Left lung (tissue), 10 donors: Measurements from ENCODE around the gene HS6ST2. TPM values are rescaled to one million over a fixed set of nuclear protein-coding genes. Genes with fewer than 3 reads are reported as not detected.

Experiments used
- ATAC-seq: fragments of 200-7000 bp; cut with Tn5 transposase; one replicate; pipeline ENCODE4 v1.9.1; 2020; ENCODE audit warnings: moderate library complexity
- DNase-seq, 4 donors: peaks; one replicate each; pipeline ENCODE4 v3.0.0-alpha.2; 2013 to 2020
- H3K27ac ChIP-seq, 2 donors: fragments of 200-600 bp; sonication (generic) in 1 of 2; one replicate each; pipeline versions ENCODE4 v1.5.0 to v1.8.0; 2020 to 2021
- H3K27me3 ChIP-seq, 2 donors: fragments of 200-600 bp; sonication (generic) in 1 of 2; one replicate each; pipeline versions ENCODE4 v1.5.0 to v1.8.0; 2020 to 2021
- H3K36me3 ChIP-seq, 2 donors: fragments of 200-600 bp; sonication (generic) in 1 of 2; one replicate each; pipeline versions ENCODE4 v1.5.0 to v1.8.0; 2020 to 2021
- H3K4me1 ChIP-seq, 2 donors: fragments of 200-600 bp; one replicate each; pipeline ENCODE4 v1.8.0; 2021
- H3K4me3 ChIP-seq, 2 donors: fragments of 200-600 bp; sonication (generic) in 1 of 2; one replicate each; pipeline versions ENCODE4 v1.5.0 to v1.8.0; 2020 to 2021; ENCODE audit warnings: mild to moderate bottlenecking in 1 of 2
- H3K9me3 ChIP-seq, 2 donors: fragments of 200-600 bp; sonication (generic) in 1 of 2; one replicate each; pipeline versions ENCODE4 v1.5.0 to v1.8.0; 2020 to 2021
- intact Hi-C, 2 donors: fragments of 100-400 bp; cut with DNase I; formaldehyde crosslinking; loops; one replicate each; pipeline versions ENCODE4 v1.11.2 to v1.14.2; 2022
- polyA plus RNA-seq, 6 donors: library from polyadenylated mRNA; unstranded; fragments of 120-200 nt; gene quantifications; one replicate each; pipeline ENCODE4 v1.2.1, GENCODE V29; 2013; ENCODE audit not compliant: insufficient read length in 6 of 6
- total RNA-seq, 2 donors: library from RNA; stranded (reverse); fragmentation: NEBNext Ultra II Directional; extraction: Animal tissue kit (Norgen Biotek cat#: 25700); gene quantifications; one replicate each; pipeline ENCODE4 v1.2.1, GENCODE V29; 2021
- TF ChIP-seq, protein P1 (sequence below), 2 donors: fragments of 200-600 bp; sonication (generic) in 1 of 2; IDR thresholded peaks; one replicate each; pipeline versions ENCODE4 v1.5.0 to v1.8.0; 2021; ENCODE audit warnings: antibody characterized with exemption in 2 of 2
- donor health status: DM: no; HTN: yes; CAD: no.
- donor health status: DM: no; HTN: no; CAD: no.

HS6ST2 gene
- total and polyA plus RNA-seq, 8 donors: 1.0 to 22.9 (median 15.2) TPM

DNA sequence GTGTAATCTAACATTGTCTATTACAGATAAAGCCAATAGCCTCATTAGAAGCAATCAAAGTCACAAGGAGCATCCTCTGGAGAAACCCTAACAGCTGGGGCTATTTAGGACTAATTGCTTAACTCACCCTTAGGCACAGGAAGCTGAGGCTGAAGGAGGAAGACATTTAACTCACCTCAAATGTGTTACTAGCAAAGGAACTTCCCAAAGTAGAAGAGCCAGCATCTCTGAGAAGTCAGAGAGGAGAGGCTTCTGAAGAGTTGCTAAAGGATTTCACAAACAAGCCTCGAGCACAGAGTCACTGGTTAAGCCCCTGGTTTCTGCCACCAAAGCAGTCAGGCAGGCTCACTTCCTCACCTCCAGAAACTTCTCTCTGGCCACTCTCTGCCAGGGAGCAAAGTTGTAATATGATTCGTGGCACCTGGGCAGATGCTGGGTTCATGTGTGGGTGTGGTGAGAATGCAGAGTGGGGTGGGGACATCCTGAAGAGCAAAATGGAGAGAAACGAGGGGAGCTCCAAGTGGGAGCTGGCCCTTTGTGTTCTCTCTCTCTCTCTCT, 201.3 kb downstream of the HS6ST2 start:
- no peaks in the 10 kb centered on the region for H3K4me1 ChIP-seq
- DNase-seq (no peak), ATAC-seq (no peak)
- no peaks in the 10 kb centered on the region for H3K27me3 ChIP-seq
- TF ChIP-seq, protein P1, sequence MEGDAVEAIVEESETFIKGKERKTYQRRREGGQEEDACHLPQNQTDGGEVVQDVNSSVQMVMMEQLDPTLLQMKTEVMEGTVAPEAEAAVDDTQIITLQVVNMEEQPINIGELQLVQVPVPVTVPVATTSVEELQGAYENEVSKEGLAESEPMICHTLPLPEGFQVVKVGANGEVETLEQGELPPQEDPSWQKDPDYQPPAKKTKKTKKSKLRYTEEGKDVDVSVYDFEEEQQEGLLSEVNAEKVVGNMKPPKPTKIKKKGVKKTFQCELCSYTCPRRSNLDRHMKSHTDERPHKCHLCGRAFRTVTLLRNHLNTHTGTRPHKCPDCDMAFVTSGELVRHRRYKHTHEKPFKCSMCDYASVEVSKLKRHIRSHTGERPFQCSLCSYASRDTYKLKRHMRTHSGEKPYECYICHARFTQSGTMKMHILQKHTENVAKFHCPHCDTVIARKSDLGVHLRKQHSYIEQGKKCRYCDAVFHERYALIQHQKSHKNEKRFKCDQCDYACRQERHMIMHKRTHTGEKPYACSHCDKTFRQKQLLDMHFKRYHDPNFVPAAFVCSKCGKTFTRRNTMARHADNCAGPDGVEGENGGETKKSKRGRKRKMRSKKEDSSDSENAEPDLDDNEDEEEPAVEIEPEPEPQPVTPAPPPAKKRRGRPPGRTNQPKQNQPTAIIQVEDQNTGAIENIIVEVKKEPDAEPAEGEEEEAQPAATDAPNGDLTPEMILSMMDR (IDR thresholded peaks at IDR 0.05): no peak
- no peak overlapping the region for H3K4me3 ChIP-seq
- intact Hi-C loops: no loop called here
- H3K36me3 ChIP-seq: no peaks in the 10 kb centered on the region
- no peaks in the 10 kb centered on the region for H3K9me3 ChIP-seq
- H3K27ac ChIP-seq: no peak overlapping the region

GRCh38 chrX:132756439-132756838, 202.0 kb downstream of the HS6ST2 start:
- Histone ChIP-seq H3K4me1 (no peaks in the 10 kb centered on the region), H3K27me3 (no peaks in the 10 kb centered on the region), H3K4me3 (no peak overlapping the region), H3K36me3 (no peaks in the 10 kb centered on the region), H3K9me3 (no peaks in the 10 kb centered on the region), H3K27ac (no peak overlapping the region)
- intact Hi-C loops: no loop called here
- ATAC-seq (no peak), DNase-seq (no peak)
- TF ChIP-seq, protein P1 (IDR thresholded peaks at IDR 0.05): no peak

DNA sequence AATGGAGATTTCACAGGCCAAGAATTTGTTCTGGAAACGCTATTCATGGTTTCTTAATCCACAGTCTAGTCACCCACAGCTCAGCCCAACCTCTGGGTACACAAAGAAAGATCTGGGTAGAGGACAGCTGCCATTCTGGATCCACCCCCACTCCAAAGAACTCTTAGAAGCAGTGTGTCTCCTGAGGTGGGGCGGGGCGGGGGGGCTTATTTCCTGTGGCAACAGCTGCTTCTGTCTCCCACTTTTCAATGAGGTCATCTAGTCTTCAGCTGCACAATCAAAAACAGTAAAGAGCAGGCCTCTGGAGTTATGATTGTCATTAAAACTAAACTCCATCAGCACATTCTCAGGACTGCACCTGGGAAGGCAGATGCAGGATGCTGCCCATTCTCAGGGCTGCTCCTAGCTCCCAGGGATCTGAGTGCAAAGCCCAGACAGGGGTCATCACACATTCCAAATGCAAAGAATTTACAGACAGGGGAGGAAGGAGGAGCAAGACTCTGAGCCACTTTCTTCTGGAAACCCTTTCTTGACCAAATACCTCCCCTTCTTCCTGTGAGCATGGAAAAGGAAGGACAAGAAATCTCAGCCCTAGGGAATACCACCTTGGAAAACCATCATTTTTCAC, 207.3 kb downstream of the HS6ST2 start:
- H3K27ac ChIP-seq: no peak overlapping the region
- no peaks in the 10 kb centered on the region for H3K4me1 ChIP-seq
- no peak overlapping the region for H3K4me3 ChIP-seq
- TF ChIP-seq, protein P1 (IDR thresholded peaks at IDR 0.05): no peak
- H3K36me3 ChIP-seq: no peaks in the 10 kb centered on the region
- intact Hi-C loops: no loop called here
- ATAC-seq: no peak
- H3K27me3 ChIP-seq: no peaks in the 10 kb centered on the region
- no peak for DNase-seq
- H3K9me3 ChIP-seq: no peaks in the 10 kb centered on the region

DNA sequence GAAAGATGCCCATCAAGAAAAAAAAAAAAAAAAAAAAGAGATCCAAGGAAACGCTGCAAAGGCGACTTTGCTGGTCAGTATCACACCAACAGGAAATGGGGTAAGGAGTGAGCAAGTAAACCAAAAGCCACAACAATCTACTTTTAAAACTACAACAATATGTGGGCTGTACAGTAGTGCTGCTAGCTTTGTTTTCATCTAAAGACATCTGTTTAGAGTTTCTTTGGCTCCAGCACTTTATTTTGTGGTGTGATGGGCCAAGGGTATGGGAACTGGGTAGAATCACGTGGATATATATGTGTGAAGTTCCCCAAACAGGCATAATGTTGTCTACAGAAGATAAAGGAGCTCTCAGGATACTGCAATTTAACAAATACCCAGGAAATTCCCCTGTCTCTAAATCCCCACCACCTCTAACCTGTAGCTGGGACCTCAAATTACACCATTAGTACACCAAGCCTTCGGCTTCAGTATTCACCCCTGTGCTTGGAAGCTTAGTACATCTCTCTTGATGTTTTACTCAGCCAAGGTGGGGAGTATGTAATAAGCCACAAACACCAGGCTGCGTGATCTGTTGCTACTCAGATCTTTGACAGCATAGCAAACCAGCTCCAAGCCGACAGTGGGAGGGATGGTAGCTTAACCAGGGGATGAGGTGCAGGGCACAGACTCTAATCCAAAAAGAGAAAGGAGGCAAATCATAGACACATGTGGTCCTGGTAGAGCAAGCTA, 207.9 kb downstream of the HS6ST2 start:
- no peaks in the 10 kb centered on the region for H3K36me3 ChIP-seq
- TF ChIP-seq, protein P1 (IDR thresholded peaks at IDR 0.05): no peak
- intact Hi-C loops: no loop called here
- ATAC-seq (no peak), DNase-seq (no peak)
- no peaks in the 10 kb centered on the region for H3K4me1 ChIP-seq
- no peak overlapping the region for H3K27ac ChIP-seq
- no peak overlapping the region for H3K4me3 ChIP-seq
- H3K27me3 ChIP-seq: no peaks in the 10 kb centered on the region
- no peaks in the 10 kb centered on the region for H3K9me3 ChIP-seq

DNA sequence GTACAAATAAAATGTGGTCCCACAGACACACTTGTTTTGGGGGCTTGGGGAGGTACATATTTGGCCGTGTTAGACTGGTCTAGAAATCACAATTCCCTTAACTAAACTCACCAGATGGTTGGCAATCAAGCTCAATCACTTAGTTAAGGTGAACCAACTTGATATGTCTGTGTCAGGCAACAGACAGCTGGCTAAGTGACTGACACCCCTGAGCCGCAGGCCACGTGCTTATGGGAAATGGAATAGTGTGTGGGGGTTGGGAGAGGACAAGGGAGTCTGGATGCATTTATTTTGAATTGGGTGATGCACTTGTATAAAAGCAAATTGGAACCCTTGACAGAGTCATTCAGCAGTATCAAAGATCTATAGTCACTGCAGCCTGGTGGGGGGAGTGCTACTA, 209.0 kb downstream of the HS6ST2 start:
- no peaks in the 10 kb centered on the region for H3K27me3 ChIP-seq
- no peak for ATAC-seq
- intact Hi-C loops: no loop called here
- H3K4me3 ChIP-seq: no peak overlapping the region
- DNase-seq: no peak
- H3K9me3 ChIP-seq: no peaks in the 10 kb centered on the region
- no peaks in the 10 kb centered on the region for H3K36me3 ChIP-seq
- H3K4me1 ChIP-seq: no peaks in the 10 kb centered on the region
- H3K27ac ChIP-seq: no peak overlapping the region
- TF ChIP-seq, protein P1 (IDR thresholded peaks at IDR 0.05): no peak
